ENCODE measurements around the gene TBCK.

- TF ChIP-seq CTCF (IDR thresholded peaks at IDR 0.05) (no peak), POLR2A (IDR thresholded peaks at IDR 0.05) (no peak)
Observed at GRCh38 chr4:106038908-106039307, 277.1 kb downstream of the TBCK start.
